H1 (cell line): ENCODE data around the gene TMEM266. TPM values are rescaled to one million over a fixed set of nuclear protein-coding genes. Genes with fewer than 3 reads are reported as not detected.

Experiments
- CTCF ChIA-PET: fragments of 300-600 bp; sonication (Branson Sonifier 250); formaldehyde crosslinking; loops from one replicate; lab custom pipeline; 2021; ENCODE audit not compliant: partially characterized antibody; lab: Charles Lee
- POLR2A ChIA-PET: fragments of 300-600 bp; sonication (Branson Sonifier 250); formaldehyde crosslinking; loops from one replicate; lab custom pipeline; 2021; ENCODE audit warnings: inconsistent platforms; ENCODE audit not compliant: partially characterized antibody; lab: Charles Lee
- DNase-seq, 2 experiments: peaks; one replicate each; pipeline versions ENCODE4 v3.0.0 to v3.0.0-alpha.2; 2010 to 2022; ENCODE audit warnings: low spot score in 2 of 2, low read depth in 1 of 2, mixed read lengths in 1 of 2
- FAIRE-seq: peaks from 2 replicates; lab custom pipeline; 2011; peaks lifted over from hg19 to GRCh38; lab: Jason Lieb, UNC
- H2AFZ ChIP-seq: 2 replicates; pipeline ENCODE4 v1.8.1; 2012; ENCODE audit warnings: low read length, inconsistent platforms
- H2AK5ac ChIP-seq: 2 replicates; pipeline ENCODE4 v1.6.1; 2013; ENCODE audit warnings: low read depth, low read length
- H2BK120ac ChIP-seq: replicated peaks from 2 replicates; pipeline ENCODE3; 2013; ENCODE audit warnings: low read depth, low read length, inconsistent platforms
- H2BK12ac ChIP-seq: 2 replicates; pipeline ENCODE4 v1.6.1; 2013; ENCODE audit warnings: low read depth, low read length
- H2BK15ac ChIP-seq: 2 replicates; pipeline ENCODE4 v1.6.1; 2013; ENCODE audit warnings: low read length
- H2BK20ac ChIP-seq: 2 replicates; pipeline ENCODE4 v1.6.1; 2013; ENCODE audit warnings: low read length
- H2BK5ac ChIP-seq: 2 replicates; pipeline ENCODE4 v1.6.1; 2013; ENCODE audit warnings: low read depth, low read length
- H3K14ac ChIP-seq: 2 replicates; pipeline ENCODE4 v1.6.1; 2013; ENCODE audit warnings: inconsistent platforms; ENCODE audit not compliant: insufficient read length
- H3K18ac ChIP-seq: 2 replicates; pipeline ENCODE4 v1.6.1; 2013; ENCODE audit warnings: low read length; ENCODE audit errors: extremely low read depth
- H3K23ac ChIP-seq: 2 replicates; pipeline ENCODE4 v1.6.1; 2013; ENCODE audit warnings: inconsistent platforms; ENCODE audit not compliant: insufficient read length
- H3K23me2 ChIP-seq: 2 replicates; pipeline ENCODE4 v1.6.1; 2013; ENCODE audit warnings: low read depth, low read length
- H3K27ac ChIP-seq: 2 replicates; pipeline ENCODE4 v1.6.1; 2011; ENCODE audit warnings: low read depth, low read length, inconsistent platforms
- H3K27me3 ChIP-seq, 4 experiments: replicated peaks in 1 of 4; 1 replicate in 1 of 4; 2 replicates in 3 of 4; pipeline versions ENCODE4 v1.6.1 to v1.8.1; 2011 to 2013; ENCODE audit warnings: low read length in 3 of 4, mild to moderate bottlenecking in 3 of 4, inconsistent platforms in 2 of 4, mixed read lengths in 2 of 4, moderate library complexity in 1 of 4; ENCODE audit not compliant: control insufficient read depth in 3 of 4, insufficient read depth in 3 of 4; ENCODE audit errors: extremely low read depth in 1 of 4
- H3K36me3 ChIP-seq, 4 experiments: 2 replicates each; pipeline versions ENCODE4 v1.6.1 to v1.8.1; 2011 to 2013; ENCODE audit warnings: mild to moderate bottlenecking in 4 of 4, low read length in 3 of 4, moderate library complexity in 2 of 4, control low read depth in 1 of 4, inconsistent platforms in 1 of 4; ENCODE audit not compliant: insufficient read depth in 4 of 4, control insufficient read depth in 2 of 4
- H3K4ac ChIP-seq: replicated peaks from 2 replicates; pipeline ENCODE3; 2013; ENCODE audit warnings: low read length, low read depth, mixed read lengths, inconsistent platforms; ENCODE audit not compliant: insufficient read length
- H3K4me1 ChIP-seq, 4 experiments: replicated peaks in 1 of 4; 1 replicate in 1 of 4; 2 replicates in 3 of 4; pipeline versions ENCODE4 v1.6.1 to v1.8.1; 2011 to 2013; ENCODE audit warnings: low read length in 3 of 4, inconsistent platforms in 2 of 4, mixed read lengths in 1 of 4; ENCODE audit not compliant: insufficient read depth in 4 of 4, control insufficient read depth in 3 of 4
- H3K4me2 ChIP-seq, 2 experiments: 2 replicates each; pipeline versions ENCODE4 v1.6.1 to v1.8.1; 2011 to 2013; ENCODE audit warnings: low read depth in 2 of 2, low read length in 2 of 2, control low read depth in 1 of 2, inconsistent platforms in 1 of 2, mild to moderate bottlenecking in 1 of 2; ENCODE audit not compliant: insufficient read depth in 1 of 2
- H3K4me3 ChIP-seq, 4 experiments: fragments of 200-600, 300-600 bp in 1 of 4; sonication (generic), shearing (Covaris generic), sonication (Bioruptor Twin) in 1 of 4; 2 replicates each; pipeline versions ENCODE4 v1.5.1 to v1.8.1; 2011 to 2016; ENCODE audit warnings: low read length in 4 of 4, low read depth in 3 of 4, control low read depth in 2 of 4, inconsistent platforms in 2 of 4, mild to moderate bottlenecking in 2 of 4, mixed read lengths in 1 of 4, moderate library complexity in 1 of 4; ENCODE audit not compliant: insufficient read depth in 2 of 4; ENCODE audit errors: extremely low read depth in 1 of 4
- H3K56ac ChIP-seq: replicated peaks from 2 replicates; pipeline ENCODE3; 2013; ENCODE audit warnings: low read depth, mild to moderate bottlenecking, mixed read lengths, low read length, inconsistent platforms; ENCODE audit not compliant: insufficient read length
- H3K79me1 ChIP-seq: 2 replicates; pipeline ENCODE4 v1.6.1; 2013; ENCODE audit warnings: low read depth, low read length, control low read depth
- H3K79me2 ChIP-seq, 2 experiments: 2 replicates each; pipeline versions ENCODE4 v1.6.1 to v1.8.1; 2012 to 2013; ENCODE audit warnings: low read length in 2 of 2, mild to moderate bottlenecking in 2 of 2, inconsistent platforms in 1 of 2; ENCODE audit not compliant: insufficient read depth in 2 of 2, control insufficient read depth in 1 of 2
- H3K9ac ChIP-seq, 4 experiments: replicated peaks in 1 of 4; 1 replicate in 1 of 4; 2 replicates in 3 of 4; pipeline versions ENCODE4 v1.6.1 to v1.8.1; 2011 to 2013; ENCODE audit warnings: low read depth in 3 of 4, low read length in 3 of 4, control low read depth in 2 of 4, mild to moderate bottlenecking in 2 of 4, moderate library complexity in 2 of 4, inconsistent platforms in 1 of 4; ENCODE audit errors: extremely low read depth in 1 of 4
- H3K9me3 ChIP-seq, 2 experiments: 2 replicates each; pipeline versions ENCODE4 v1.6.1 to v1.8.1; 2012 to 2013; ENCODE audit warnings: mild to moderate bottlenecking in 2 of 2, moderate library complexity in 2 of 2, control low read depth in 1 of 2, inconsistent platforms in 1 of 2, low read depth in 1 of 2, low read length in 1 of 2, mixed read lengths in 1 of 2; ENCODE audit not compliant: insufficient read depth in 2 of 2
- H4K20me1 ChIP-seq, 2 experiments: replicated peaks in 1 of 2; 2 replicates each; pipeline versions ENCODE3 to v1.8.1; 2011 to 2013; ENCODE audit warnings: inconsistent platforms in 2 of 2, low read length in 2 of 2, mild to moderate bottlenecking in 1 of 2; ENCODE audit not compliant: insufficient read depth in 2 of 2, control insufficient read depth in 1 of 2
- H4K5ac ChIP-seq: 2 replicates; pipeline ENCODE4 v1.6.1; 2013; ENCODE audit warnings: low read length, low read depth, mixed read lengths, inconsistent platforms; ENCODE audit not compliant: insufficient read length
- H4K8ac ChIP-seq: 2 replicates; pipeline ENCODE4 v1.8.0; 2013; ENCODE audit warnings: mild to moderate bottlenecking, moderate library complexity, low read length, inconsistent platforms; ENCODE audit not compliant: insufficient read depth; ENCODE audit errors: extremely low read depth
- H4K91ac ChIP-seq: replicated peaks from 2 replicates; pipeline ENCODE3; 2013; ENCODE audit warnings: low read length, mixed read lengths, inconsistent platforms; ENCODE audit not compliant: insufficient read length
- WGBS, 2 experiments: shearing (Covaris generic) in 1 of 2; methylation state at CpG; one replicate each; pipeline versions ENCODE4 v1.1.6 to v1.1.7; 2013 to 2015; ENCODE audit warnings: low lambda C conversion rate in 2 of 2, mixed read lengths in 2 of 2, inconsistent platforms in 1 of 2, low coverage in 1 of 2, missing lambda C conversion rate in 1 of 2; ENCODE audit not compliant: insufficient replicate concordance in 2 of 2, insufficient coverage in 1 of 2, insufficient read length in 1 of 2; ENCODE audit errors: extremely low coverage in 1 of 2, missing lambda C conversion rate in 1 of 2; 5-methylcytosine and 5-hydroxymethylcytosine counted together
- polyA plus RNA-seq, 7 experiments: library from polyadenylated mRNA; depleted of rRNA in 3 of 7; stranded (reverse) in 5 of 7; unstranded in 2 of 7; fragments of >200 nt in 5 of 7; fragments of 200-250 nt in 2 of 7; gene quantifications; 1 replicate in 5 of 7; 2 replicates in 1 of 7; 4 replicates in 1 of 7; pipeline versions ENCODE4 v1.2.1 to v1.2.3, GENCODE V29; 2011 to 2013; ENCODE audit warnings: missing spikeins in 2 of 7, mixed read lengths in 2 of 7
- total RNA-seq: library from RNA; stranded (reverse); fragmentation: NEBNext Ultra II Directional; extraction: Animal tissue kit (Norgen Biotek cat#: 25700); gene quantifications from 2 replicates; pipeline ENCODE4 v1.2.1, GENCODE V29; 2021

The TMEM266 gene
- total and polyA plus RNA-seq, 2 of the 8 experiments (the other 6 are each of a cell fraction or from before 2014, with no cell fraction given), result 2.6 TPM

DNA sequence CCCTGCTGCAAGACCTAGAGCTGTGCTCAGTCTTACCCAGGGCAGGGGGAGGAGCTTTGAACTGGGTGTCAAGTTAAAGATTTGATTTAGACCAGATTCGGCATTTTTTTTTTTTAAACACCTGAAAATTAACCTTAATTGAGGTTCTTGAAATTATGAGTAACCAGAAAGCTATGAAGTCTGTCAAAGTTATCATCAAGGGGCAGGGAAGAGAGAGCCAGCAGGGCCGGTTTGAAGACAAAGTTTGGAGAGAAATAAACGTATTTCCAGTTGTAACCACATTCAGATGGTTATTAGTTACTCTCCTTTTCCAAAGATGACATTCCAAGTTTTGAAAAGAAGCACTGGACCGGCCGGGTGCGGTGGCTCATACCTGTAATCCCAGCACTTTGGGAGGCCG, 12.0 kb downstream of the TMEM266 start:
- no peaks in the 10 kb centered on the region for H4K20me1 ChIP-seq
- CTCF ChIA-PET, result interaction anchor here (0.8 to 4.9 kb wide), 5 partner anchors 14 to 151 kb away, joined by 3 to 22 read pairs (median 4); no protein-coding TSS in a partner anchor
- H3K36me3 ChIP-seq, result no peaks in the 10 kb centered on the region
- H2BK15ac ChIP-seq, result no peak overlapping the region
- no peak overlapping the region for H3K4ac ChIP-seq
- POLR2A ChIA-PET, result no interaction called here
- H3K79me1 ChIP-seq, result no peaks in the 10 kb centered on the region
- H3K27ac ChIP-seq, result no peak overlapping the region
- H2AFZ ChIP-seq, result no peak overlapping the region
- H3K27me3 ChIP-seq, result no peaks in the 10 kb centered on the region
- H4K91ac ChIP-seq, result no peak overlapping the region
- no peaks in the 10 kb centered on the region for H3K79me2 ChIP-seq
- 88% methylated on average over 7 of the region's 7 CpGs; no CpG with 5 or more reads in 1 of the 2 experiments for WGBS, 2 experiments
- H2BK20ac ChIP-seq, result no peak overlapping the region
- no peak overlapping the region for H3K4me2 ChIP-seq
- DNase-seq, result no peak
- no peak overlapping the region for H4K5ac ChIP-seq
- no peak overlapping the region for H3K9ac ChIP-seq
- H3K56ac ChIP-seq, result no peak overlapping the region
- no peaks in the 10 kb centered on the region for H3K9me3 ChIP-seq
- H3K18ac ChIP-seq, result no peak overlapping the region
- no peak overlapping the region for H2BK12ac ChIP-seq
- no peak overlapping the region for H3K4me3 ChIP-seq
- H3K4me1 ChIP-seq, result no peaks in the 10 kb centered on the region
- H3K23me2 ChIP-seq, result no peaks in the 10 kb centered on the region
- no peak overlapping the region for H2BK5ac ChIP-seq
- H2AK5ac ChIP-seq, result no peak overlapping the region
- FAIRE-seq, result no peak
- no peak overlapping the region for H4K8ac ChIP-seq
- no peak overlapping the region for H3K14ac ChIP-seq
- no peak overlapping the region for H2BK120ac ChIP-seq
- H3K23ac ChIP-seq, result no peak overlapping the region
